GM12873 (cell line): Measurements from ENCODE around the gene NR4A3.

Experiments used
- CTCF ChIP-seq: IDR thresholded peaks from 2 replicates; pipeline ENCODE4 v1.5.1; 2012; ENCODE audit warnings: low read depth, mild to moderate bottlenecking, moderate library complexity, low read length, control low read depth; ENCODE audit not compliant: insufficient read depth; ENCODE audit errors: missing control alignments

Gene NR4A3

GRCh38 chr9:99889120-99889519 lies 67.4 kb downstream of the NR4A3 start:
- peak; percentile 20 for TF ChIP-seq CTCF

DNA sequence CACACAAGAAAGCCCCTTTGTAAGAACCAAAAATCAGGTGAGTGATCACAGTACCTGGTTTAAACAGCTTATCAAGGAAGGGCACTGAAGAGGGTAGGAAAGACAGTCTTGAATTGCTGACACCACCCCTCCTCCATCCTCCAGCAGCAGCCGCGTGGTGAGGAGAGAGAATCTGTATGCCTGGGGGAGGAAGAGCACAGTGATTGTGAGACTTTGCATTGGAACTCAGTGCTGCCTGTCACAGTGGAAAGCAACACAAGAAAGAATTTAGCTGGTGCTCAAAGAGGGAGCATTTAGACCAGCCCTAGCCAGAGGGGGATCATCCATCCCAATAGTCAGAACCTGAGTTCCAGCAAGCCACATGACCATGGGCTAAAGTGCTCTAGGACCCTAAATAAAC lies 73.1 kb downstream of the NR4A3 start:
- TF ChIP-seq CTCF = no peak

GRCh38 chr9:99895510-99895909 lies 73.8 kb downstream of the NR4A3 start:
- no peak for TF ChIP-seq CTCF

DNA sequence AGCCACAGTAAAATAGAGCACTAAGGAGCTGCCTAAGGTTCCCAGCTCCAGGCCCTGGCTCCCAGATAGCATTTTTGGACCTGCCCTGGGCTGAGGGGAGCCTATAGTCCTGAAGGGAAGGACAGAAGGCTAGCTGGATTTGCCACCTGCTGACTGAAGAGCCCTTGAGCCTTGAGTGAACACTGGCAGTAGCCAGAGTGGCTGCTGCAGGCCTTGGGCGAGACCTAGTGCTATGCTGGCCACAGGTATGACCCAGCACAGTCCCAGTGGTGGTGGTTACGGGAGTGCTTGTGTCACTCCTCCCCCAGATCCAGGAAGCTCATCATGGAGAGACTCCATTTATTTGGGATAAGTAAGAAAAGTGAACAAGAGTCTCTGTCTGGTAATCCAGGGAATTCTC lies 74.4 kb downstream of the NR4A3 start:
- no peak for TF ChIP-seq CTCF

DNA sequence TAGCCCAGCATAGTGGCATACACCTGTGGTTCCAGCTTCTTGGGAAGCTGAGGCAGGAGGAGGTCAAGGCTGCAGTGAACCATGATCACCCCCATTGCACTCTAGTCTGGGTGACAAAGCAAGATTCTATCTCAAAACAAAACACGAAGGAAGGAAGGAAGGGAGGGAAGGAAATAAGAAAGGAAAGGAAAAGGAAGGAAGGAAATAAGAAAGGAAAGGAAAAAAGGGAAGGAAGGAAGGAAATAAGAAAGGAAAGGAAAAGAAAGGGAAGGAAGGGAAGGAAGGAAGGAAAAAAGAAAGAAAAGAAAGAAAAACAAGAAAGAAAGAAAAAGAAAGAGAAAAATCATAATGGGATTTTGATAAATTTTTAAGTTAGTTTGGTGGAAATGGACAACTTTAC lies 81.7 kb downstream of the NR4A3 start:
- TF ChIP-seq CTCF = no peak

DNA sequence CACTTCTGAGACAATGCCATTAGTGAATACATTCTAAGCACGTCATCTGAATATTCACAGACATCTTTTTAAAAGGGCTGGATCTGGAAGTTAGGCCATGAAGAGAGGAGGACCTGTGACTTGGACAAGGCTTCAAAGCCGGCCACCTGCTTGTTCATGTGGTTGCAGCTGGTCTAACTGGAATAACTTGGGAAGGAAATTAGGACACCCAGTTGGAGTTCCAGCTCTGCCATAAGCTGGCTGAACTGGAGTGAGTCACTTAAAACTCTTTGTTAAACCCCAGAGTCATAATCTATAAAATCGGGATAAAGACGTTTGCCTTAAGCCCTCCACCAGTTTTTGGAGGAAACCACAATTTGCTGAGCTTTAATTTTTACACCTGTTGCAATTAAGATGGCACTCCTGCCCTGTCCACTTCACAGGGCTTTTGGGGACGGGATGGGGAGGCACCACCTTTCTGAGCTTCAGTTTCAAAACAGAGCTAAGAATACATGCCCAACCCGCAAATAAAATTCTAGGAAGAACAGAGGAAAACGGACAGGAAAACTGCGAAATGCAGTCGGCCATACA lies 84.2 kb downstream of the NR4A3 start:
- no peak for TF ChIP-seq CTCF

- TF ChIP-seq CTCF = peak; percentile 20
Observed at GRCh38 chr9:99906403-99907207, 84.9 kb downstream of the NR4A3 start, which contains the start of gene STX17. Gene STX17 (plus strand): TSS chr9:99906654. CDS start chr9:99915240, 8,586 bp downstream.
